Thyroid gland (tissue), 4 donors: ENCODE data around the gene PCDH1.

Experiments
- CTCF ChIP-seq, 6 experiments: fragments of 200-600 bp in 3 of 6; fragments of 450-650 bp in 3 of 6; sonication (generic) in 3 of 6; IDR thresholded peaks; one replicate each; pipeline ENCODE4 v1.5.1; 2016 to 2019; ENCODE audit warnings: antibody characterized with exemption in 6 of 6, mild to moderate bottlenecking in 2 of 6, inconsistent platforms in 1 of 6, moderate library complexity in 1 of 6
- POLR2A ChIP-seq, 2 donors: fragments of 450-650 bp; IDR thresholded peaks; one replicate each; pipeline ENCODE4 v1.6.1; 2017; ENCODE audit warnings: antibody characterized with exemption in 2 of 2, mild to moderate bottlenecking in 2 of 2, moderate library complexity in 1 of 2

- no peak for TF ChIP-seq CTCF (IDR thresholded peaks at IDR 0.05)
- no peak for TF ChIP-seq POLR2A (IDR thresholded peaks at IDR 0.05)
These were observed 20.0 kb downstream of the PCDH1 start for GRCh38 chr5:141858079-141858765.
